Right atrium auricular region (tissue), 2 donors: Measurements from ENCODE around the gene CXCR5. TPM values are rescaled to one million over a fixed set of nuclear protein-coding genes. Genes with fewer than 3 reads are reported as not detected.

Source experiments
- DNase-seq: peaks from one replicate; pipeline ENCODE4 v3.0.0-alpha.2; 2019; ENCODE audit warnings: low spot score
- H3K27ac ChIP-seq, 2 donors: fragments of 200-600 bp; sonication (generic); 1 replicate in 1 of 2; 2 replicates in 1 of 2; pipeline ENCODE4 v1.5.1; 2016 to 2019
- H3K27me3 ChIP-seq, 2 donors: fragments of 200-600 bp; sonication (generic); one replicate each; pipeline versions ENCODE4 v1.5.1 to v1.6.0; 2017 to 2019
- H3K36me3 ChIP-seq: fragments of 200-600 bp; sonication (generic); one replicate; pipeline ENCODE4 v1.5.1; 2016
- H3K4me1 ChIP-seq, 2 donors: fragments of 200-600 bp; sonication (generic); one replicate each; pipeline versions ENCODE4 v1.5.1 to v1.6.0; 2017 to 2019
- H3K4me3 ChIP-seq, 2 donors: fragments of 200-600 bp; sonication (generic); 1 replicate in 1 of 2; 2 replicates in 1 of 2; pipeline ENCODE4 v1.5.1; 2017 to 2019; ENCODE audit warnings: mild to moderate bottlenecking in 1 of 2, moderate library complexity in 1 of 2
- H3K9me3 ChIP-seq, 2 donors: fragments of 200-600 bp; sonication (generic); one replicate each; pipeline ENCODE4 v1.5.1; 2019
- CTCF ChIP-seq, 2 donors: fragments of 200-600 bp; sonication (generic); IDR thresholded peaks; one replicate each; pipeline ENCODE4 v1.5.1; 2019; ENCODE audit warnings: antibody characterized with exemption in 2 of 2
- total RNA-seq, 2 donors: library from RNA; depleted of rRNA; stranded (reverse); fragments of >200 nt; gene quantifications; one replicate each; pipeline ENCODE4 v1.1.0, GENCODE V29; 2016

CXCR5 gene
- total RNA-seq, 2 donors from 2014 or later, result 0.16 TPM; not detected in 1

- Histone ChIP-seq H3K27me3 (no peaks in the 10 kb centered on the region), H3K9me3 (no peaks in the 10 kb centered on the region), H3K27ac (peak overlapping the region in 1 of 2 donors; percentile 76), H3K4me3 (no peak overlapping the region), H3K4me1 (peaks cover 0 to 35% of the 10 kb centered on the region in 2 donors), H3K36me3 (no peaks in the 10 kb centered on the region)
- no peak for DNase-seq
- TF ChIP-seq CTCF (IDR thresholded peaks at IDR 0.05), result no peak
These were observed 2.3 kb downstream of the CXCR5 start for GRCh38 chr11:118885831-118886565.

- Histone ChIP-seq H3K27me3 (no peaks in the 10 kb centered on the region), H3K4me3 (no peak overlapping the region), H3K9me3 (no peaks in the 10 kb centered on the region), H3K27ac (peak overlapping the region; percentile 69 to 76), H3K4me1 (peaks cover 0 to 35% of the 10 kb centered on the region in 2 donors), H3K36me3 (no peaks in the 10 kb centered on the region)
- TF ChIP-seq CTCF (IDR thresholded peaks at IDR 0.05), result no peak
- DNase-seq, result no peak
These were observed 3.0 kb downstream of the CXCR5 start for GRCh38 chr11:118886681-118887111.

- Histone ChIP-seq H3K36me3 (no peaks in the 10 kb centered on the region), H3K27me3 (no peaks in the 10 kb centered on the region), H3K4me3 (peak overlapping the region in 1 of 2 donors; percentile 7), H3K9me3 (no peaks in the 10 kb centered on the region), H3K4me1 (peaks cover 0 to 35% of the 10 kb centered on the region in 2 donors), H3K27ac (peak overlapping the region; percentile 69 to 76)
- no peak for DNase-seq
- TF ChIP-seq CTCF (IDR thresholded peaks at IDR 0.05), result no peak
These were observed 3.5 kb downstream of the CXCR5 start for GRCh38 chr11:118887206-118887605.

GRCh38 chr11:118888398-118888797 lies 4.7 kb downstream of the CXCR5 start:
- peak overlapping the region; percentile 69 to 76 for H3K27ac ChIP-seq
- DNase-seq, result no peak
- no peaks in the 10 kb centered on the region for H3K9me3 ChIP-seq
- no peak overlapping the region for H3K4me3 ChIP-seq
- TF ChIP-seq CTCF (IDR thresholded peaks at IDR 0.05), result no peak
- H3K36me3 ChIP-seq, result no peaks in the 10 kb centered on the region
- H3K4me1 ChIP-seq, result peaks cover 0 to 35% of the 10 kb centered on the region in 2 donors
- H3K27me3 ChIP-seq, result no peaks in the 10 kb centered on the region

- Histone ChIP-seq H3K4me3 (no peak overlapping the region), H3K27ac (peak overlapping the region; percentile 76 to 79)
These were observed 6.1 kb downstream of the CXCR5 start for GRCh38 chr11:118889797-118890196.

More at GRCh38 chr11:118889797-118890196, 6.1 kb downstream of the CXCR5 start:
- Histone ChIP-seq H3K36me3 (no peaks in the 10 kb centered on the region), H3K4me1 (peaks cover 0 to 35% of the 10 kb centered on the region in 2 donors), H3K27me3 (no peaks in the 10 kb centered on the region), H3K9me3 (no peaks in the 10 kb centered on the region)
- peak; percentile 91 for DNase-seq
- TF ChIP-seq CTCF (IDR thresholded peaks at IDR 0.05), result no peak
